H9 (cell line): Measurements from ENCODE around the gene MATN1. TPM values are rescaled to one million over a fixed set of nuclear protein-coding genes. Genes with fewer than 3 reads are reported as not detected.

Source experiments
- DNase-seq: peaks from one replicate; pipeline ENCODE4 v3.0.0-alpha.2; 2017
- H2AFZ ChIP-seq: one replicate; pipeline ENCODE4 v1.6.1; 2013; ENCODE audit warnings: mild to moderate bottlenecking, low read length, control low read depth, moderate library complexity
- H2AK5ac ChIP-seq: 2 replicates; pipeline ENCODE4 v1.6.1; 2013; ENCODE audit warnings: low read length, control low read depth, mixed read lengths; ENCODE audit not compliant: insufficient read length
- H2BK120ac ChIP-seq: one replicate; pipeline ENCODE4 v1.6.1; 2013; ENCODE audit warnings: low read depth, mild to moderate bottlenecking, low read length, control low read depth, inconsistent platforms; ENCODE audit not compliant: poor library complexity, severe bottlenecking
- H2BK12ac ChIP-seq: 2 replicates; pipeline ENCODE4 v1.6.1; 2013; ENCODE audit warnings: low read length, control low read depth, mixed read lengths, low read depth; ENCODE audit not compliant: insufficient read length
- H2BK15ac ChIP-seq: 2 replicates; pipeline ENCODE4 v1.6.1; 2013; ENCODE audit warnings: low read depth, low read length, control low read depth
- H2BK20ac ChIP-seq: one replicate; pipeline ENCODE4 v1.6.1; 2013; ENCODE audit warnings: low read depth, mild to moderate bottlenecking, low read length, control low read depth, inconsistent platforms; ENCODE audit not compliant: poor library complexity, severe bottlenecking
- H2BK5ac ChIP-seq: 2 replicates; pipeline ENCODE4 v1.6.1; 2013; ENCODE audit warnings: low read length, control low read depth, mixed read lengths; ENCODE audit not compliant: insufficient read length
- H3K14ac ChIP-seq: 2 replicates; pipeline ENCODE4 v1.6.1; 2013; ENCODE audit warnings: low read length, control low read depth; ENCODE audit not compliant: insufficient read depth
- H3K18ac ChIP-seq: 2 replicates; pipeline ENCODE4 v1.6.1; 2013; ENCODE audit warnings: low read depth, mild to moderate bottlenecking, mixed read lengths, low read length, control low read depth; ENCODE audit not compliant: insufficient read length
- H3K23ac ChIP-seq: 2 replicates; pipeline ENCODE4 v1.6.1; 2013; ENCODE audit warnings: low read length, control low read depth, mixed read lengths, low read depth; ENCODE audit not compliant: insufficient read length
- H3K23me2 ChIP-seq: 2 replicates; pipeline ENCODE4 v1.6.1; 2013; ENCODE audit warnings: low read depth, mild to moderate bottlenecking, mixed read lengths, low read length, control low read depth; ENCODE audit not compliant: insufficient read length, poor library complexity, severe bottlenecking
- H3K27ac ChIP-seq: 2 replicates; pipeline ENCODE4 v1.5.1; 2013; ENCODE audit warnings: low read length, control low read depth, mixed read lengths, low read depth; ENCODE audit not compliant: insufficient read length
- H3K27me3 ChIP-seq: 2 replicates; pipeline ENCODE4 v1.6.1; 2013; ENCODE audit warnings: low read length, control low read depth, inconsistent platforms; ENCODE audit not compliant: insufficient read depth
- H3K4ac ChIP-seq: 2 replicates; pipeline ENCODE4 v1.6.1; 2013; ENCODE audit warnings: low read depth, mild to moderate bottlenecking, control low read depth, inconsistent platforms, low read length, moderate library complexity
- H3K4me1 ChIP-seq: 2 replicates; pipeline ENCODE4 v1.6.1; 2013; ENCODE audit warnings: low read length, control low read depth, inconsistent platforms; ENCODE audit not compliant: insufficient read depth
- H3K4me2 ChIP-seq: 2 replicates; pipeline ENCODE4 v1.6.1; 2013; ENCODE audit warnings: low read length, control low read depth, mixed read lengths; ENCODE audit not compliant: insufficient read length, insufficient read depth
- H3K56ac ChIP-seq: 2 replicates; pipeline ENCODE4 v1.6.1; 2013; ENCODE audit warnings: low read depth, mild to moderate bottlenecking, mixed read lengths, low read length, control low read depth; ENCODE audit not compliant: insufficient read length
- H3K79me1 ChIP-seq: 2 replicates; pipeline ENCODE4 v1.6.1; 2013; ENCODE audit warnings: low read depth, mild to moderate bottlenecking, moderate library complexity, low read length, control low read depth, inconsistent platforms; ENCODE audit not compliant: insufficient read depth, poor library complexity, severe bottlenecking
- H3K79me2 ChIP-seq: 2 replicates; pipeline ENCODE4 v1.6.1; 2013; ENCODE audit warnings: low read length, control low read depth, inconsistent platforms; ENCODE audit not compliant: insufficient read depth
- H3K9ac ChIP-seq: 2 replicates; pipeline ENCODE4 v1.6.1; 2013; ENCODE audit warnings: low read length, control low read depth, mixed read lengths; ENCODE audit not compliant: insufficient read length; ENCODE audit errors: extremely low read depth
- H3K9me3 ChIP-seq: one replicate; pipeline ENCODE4 v1.6.1; 2013; ENCODE audit warnings: low read depth, low read length, inconsistent platforms; ENCODE audit not compliant: control insufficient read depth
- H3T11ph ChIP-seq: one replicate; pipeline ENCODE4 v1.6.1; 2013; ENCODE audit warnings: mild to moderate bottlenecking, low read length, control low read depth, inconsistent platforms
- H4K20me1 ChIP-seq: one replicate; pipeline ENCODE4 v1.6.1; 2013; ENCODE audit not compliant: control insufficient read depth, insufficient read length, insufficient read depth
- H4K5ac ChIP-seq: 2 replicates; pipeline ENCODE4 v1.6.1; 2013; ENCODE audit warnings: low read depth, mild to moderate bottlenecking, mixed read lengths, low read length, control low read depth; ENCODE audit not compliant: insufficient read length
- H4K8ac ChIP-seq: replicated peaks from 2 replicates; pipeline ENCODE4 v1.6.1; 2013; ENCODE audit warnings: low read length, control low read depth, mixed read lengths, low read depth; ENCODE audit not compliant: insufficient read length
- H4K91ac ChIP-seq: 2 replicates; pipeline ENCODE4 v1.6.1; 2013; ENCODE audit warnings: low read depth, mild to moderate bottlenecking, moderate library complexity, mixed read lengths, low read length, control low read depth; ENCODE audit not compliant: insufficient read length
- H3K27ac Mint-ChIP-seq, 3 experiments: 2 replicates in 2 of 3; 3 replicates in 1 of 3; pipeline ENCODE4 v1.8.0; 2020 to 2021; ENCODE audit warnings: mixed read lengths in 3 of 3, mild to moderate bottlenecking in 1 of 3, moderate library complexity in 1 of 3
- H3K27me3 Mint-ChIP-seq: 2 replicates; pipeline ENCODE4 v1.8.0; 2021; ENCODE audit warnings: low read depth, mild to moderate bottlenecking, moderate library complexity, mixed read lengths
- H3K36me3 Mint-ChIP-seq, 3 experiments: 2 replicates in 2 of 3; 3 replicates in 1 of 3; pipeline ENCODE4 v1.8.0; 2020 to 2021; ENCODE audit warnings: low read depth in 3 of 3, mixed read lengths in 3 of 3; ENCODE audit not compliant: insufficient read depth in 1 of 3
- H3K4me1 Mint-ChIP-seq, 2 experiments: 2 replicates each; pipeline ENCODE4 v1.8.0; 2020; ENCODE audit warnings: mixed read lengths in 2 of 2
- H3K4me3 Mint-ChIP-seq, 2 experiments: 2 replicates in 1 of 2; 3 replicates in 1 of 2; pipeline ENCODE4 v1.8.0; 2020 to 2021; ENCODE audit warnings: mild to moderate bottlenecking in 2 of 2, mixed read lengths in 2 of 2, moderate library complexity in 1 of 2
- H3K9me3 Mint-ChIP-seq, 2 experiments: 2 replicates in 1 of 2; 3 replicates in 1 of 2; pipeline ENCODE4 v1.8.0; 2020; ENCODE audit warnings: mild to moderate bottlenecking in 2 of 2, mixed read lengths in 2 of 2, moderate library complexity in 1 of 2
- WGBS: extraction: QIAGEN DNeasy Blood & Tissue Kit; methylation state at CpG from one replicate; pipeline ENCODE4 v1.1.7; 2013; ENCODE audit warnings: missing lambda C conversion rate, low lambda C conversion rate, mixed read lengths; ENCODE audit not compliant: insufficient read length; ENCODE audit errors: extremely low coverage; 5-methylcytosine and 5-hydroxymethylcytosine counted together
- total RNA-seq: library from RNA; stranded (reverse); gene quantifications from 2 replicates; pipeline ENCODE4 v1.2.1, GENCODE V29; 2021
- TF ChIP-seq, protein P1 (sequence below): fragments of 200-600 bp; sonication (generic); conservative IDR thresholded peaks from 3 replicates; pipeline ENCODE4 v1.8.0; 2021; ENCODE audit warnings: antibody characterized with exemption, mild to moderate bottlenecking

The MATN1 gene
- total RNA-seq, 1 experiment from 2014 or later: not detected

DNA sequence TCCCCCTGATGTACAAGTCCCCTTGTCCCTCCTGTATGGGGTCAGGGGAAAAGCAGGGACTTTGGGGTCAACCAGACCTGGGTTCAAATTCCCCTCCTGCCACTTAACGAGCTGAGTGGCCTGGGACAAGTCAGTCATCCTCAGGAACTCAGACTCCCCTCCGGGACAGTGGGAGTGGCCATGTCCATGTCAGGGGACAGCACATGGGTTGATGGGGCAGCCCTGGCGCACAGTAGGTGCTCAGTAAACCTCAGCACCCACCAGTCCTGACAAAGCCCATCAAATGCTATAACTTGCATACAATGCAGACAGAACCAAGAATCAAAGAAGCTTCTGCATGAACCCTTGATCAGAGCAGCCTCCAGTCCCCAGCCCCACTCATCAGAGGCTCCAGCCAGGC, 30.0 kb downstream of the MATN1 start:
- Histone ChIP-seq H4K91ac (no peak overlapping the region), H3K23ac (no peak overlapping the region), H3K18ac (no peak overlapping the region), H3K27me3 (no peaks in the 10 kb centered on the region), H3K4me1 (peaks cover 11% of the 10 kb centered on the region; the same call in 1 of the 2 replicates), H4K20me1 (no peaks in the 10 kb centered on the region), H4K5ac (no peak overlapping the region), H3T11ph (no peak overlapping the region), H2BK120ac (no peak overlapping the region), H3K79me2 (no peaks in the 10 kb centered on the region), H2BK12ac (no peak overlapping the region), H2BK20ac (no peak overlapping the region), H3K9me3 (no peaks in the 10 kb centered on the region), H2AFZ (no peak overlapping the region), H2BK5ac (no peak overlapping the region), H3K4ac (no peak overlapping the region), H3K14ac (no peak overlapping the region; the same call in 1 of the 2 replicates), H3K79me1 (no peaks in the 10 kb centered on the region), H3K27ac (no peak overlapping the region), H4K8ac (no peak overlapping the region), H2AK5ac (no peak overlapping the region), H3K56ac (no peak overlapping the region), H2BK15ac (no peak overlapping the region), H3K4me2 (no peak overlapping the region), H3K23me2 (no peaks in the 10 kb centered on the region), H3K9ac (no peak overlapping the region)
- WGBS: no CpG with 5 or more reads among the region's 3 CpGs
- DNase-seq: no peak
- TF ChIP-seq, protein P1, sequence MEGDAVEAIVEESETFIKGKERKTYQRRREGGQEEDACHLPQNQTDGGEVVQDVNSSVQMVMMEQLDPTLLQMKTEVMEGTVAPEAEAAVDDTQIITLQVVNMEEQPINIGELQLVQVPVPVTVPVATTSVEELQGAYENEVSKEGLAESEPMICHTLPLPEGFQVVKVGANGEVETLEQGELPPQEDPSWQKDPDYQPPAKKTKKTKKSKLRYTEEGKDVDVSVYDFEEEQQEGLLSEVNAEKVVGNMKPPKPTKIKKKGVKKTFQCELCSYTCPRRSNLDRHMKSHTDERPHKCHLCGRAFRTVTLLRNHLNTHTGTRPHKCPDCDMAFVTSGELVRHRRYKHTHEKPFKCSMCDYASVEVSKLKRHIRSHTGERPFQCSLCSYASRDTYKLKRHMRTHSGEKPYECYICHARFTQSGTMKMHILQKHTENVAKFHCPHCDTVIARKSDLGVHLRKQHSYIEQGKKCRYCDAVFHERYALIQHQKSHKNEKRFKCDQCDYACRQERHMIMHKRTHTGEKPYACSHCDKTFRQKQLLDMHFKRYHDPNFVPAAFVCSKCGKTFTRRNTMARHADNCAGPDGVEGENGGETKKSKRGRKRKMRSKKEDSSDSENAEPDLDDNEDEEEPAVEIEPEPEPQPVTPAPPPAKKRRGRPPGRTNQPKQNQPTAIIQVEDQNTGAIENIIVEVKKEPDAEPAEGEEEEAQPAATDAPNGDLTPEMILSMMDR: no peak
- Mint-ChIP-seq H3K4me3 (no peak overlapping the region), H3K4me1 (peaks cover 16 to 46% of the 10 kb centered on the region in 2 experiments), H3K36me3 (no peaks in the 10 kb centered on the region), H3K27me3 (peaks cover 4% of the 10 kb centered on the region), H3K9me3 (no peaks in the 10 kb centered on the region), H3K27ac (no peak overlapping the region)
